Adrenal gland (tissue), 5 donors: Measurements from ENCODE around the gene SAXO2.

ENCODE experiments used
- POLR2A ChIP-seq, 2 donors: fragments of 450-650 bp; IDR thresholded peaks; one replicate each; pipeline ENCODE4 v1.6.1; 2017; ENCODE audit warnings: antibody characterized with exemption in 2 of 2, mild to moderate bottlenecking in 2 of 2, moderate library complexity in 1 of 2
- TF ChIP-seq, protein P1 (sequence below), 6 experiments: fragments of 450-650 bp in 4 of 6; fragments of 200-600 bp in 2 of 6; sonication (generic) in 1 of 6; IDR thresholded peaks; 1 replicate in 5 of 6; 2 replicates in 1 of 6; pipeline versions ENCODE4 v1.5.1 to v1.8.0; 2016 to 2021; ENCODE audit warnings: antibody characterized with exemption in 6 of 6, mild to moderate bottlenecking in 2 of 6, moderate library complexity in 1 of 6
- donor health status: DM: no; HTN: no; CAD: no.

GRCh38 chr15:82301296-82302016 lies 38.8 kb downstream of the SAXO2 start:
- TF ChIP-seq, protein P1, sequence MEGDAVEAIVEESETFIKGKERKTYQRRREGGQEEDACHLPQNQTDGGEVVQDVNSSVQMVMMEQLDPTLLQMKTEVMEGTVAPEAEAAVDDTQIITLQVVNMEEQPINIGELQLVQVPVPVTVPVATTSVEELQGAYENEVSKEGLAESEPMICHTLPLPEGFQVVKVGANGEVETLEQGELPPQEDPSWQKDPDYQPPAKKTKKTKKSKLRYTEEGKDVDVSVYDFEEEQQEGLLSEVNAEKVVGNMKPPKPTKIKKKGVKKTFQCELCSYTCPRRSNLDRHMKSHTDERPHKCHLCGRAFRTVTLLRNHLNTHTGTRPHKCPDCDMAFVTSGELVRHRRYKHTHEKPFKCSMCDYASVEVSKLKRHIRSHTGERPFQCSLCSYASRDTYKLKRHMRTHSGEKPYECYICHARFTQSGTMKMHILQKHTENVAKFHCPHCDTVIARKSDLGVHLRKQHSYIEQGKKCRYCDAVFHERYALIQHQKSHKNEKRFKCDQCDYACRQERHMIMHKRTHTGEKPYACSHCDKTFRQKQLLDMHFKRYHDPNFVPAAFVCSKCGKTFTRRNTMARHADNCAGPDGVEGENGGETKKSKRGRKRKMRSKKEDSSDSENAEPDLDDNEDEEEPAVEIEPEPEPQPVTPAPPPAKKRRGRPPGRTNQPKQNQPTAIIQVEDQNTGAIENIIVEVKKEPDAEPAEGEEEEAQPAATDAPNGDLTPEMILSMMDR (IDR thresholded peaks at IDR 0.05) = no peak
- TF ChIP-seq POLR2A (IDR thresholded peaks at IDR 0.05) = no peak
